ENCODE data around the gene PRRG4.

DNA sequence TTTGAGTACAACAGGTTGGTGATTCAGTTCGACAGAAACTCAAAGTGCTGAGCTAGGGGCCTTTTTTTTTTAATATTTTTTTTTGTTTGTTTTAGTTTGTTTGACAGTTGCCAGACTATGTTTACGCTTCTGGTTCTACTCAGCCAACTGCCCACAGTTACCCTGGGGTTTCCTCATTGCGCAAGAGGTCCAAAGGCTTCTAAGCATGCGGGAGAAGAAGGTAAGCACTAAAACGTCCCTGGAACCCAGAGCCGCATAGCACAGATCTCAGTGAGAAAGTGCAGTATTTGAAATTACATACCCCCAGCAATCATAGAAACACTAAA, 649 bp downstream of the PRRG4 start:
- TF ChIP-seq, protein P1, sequence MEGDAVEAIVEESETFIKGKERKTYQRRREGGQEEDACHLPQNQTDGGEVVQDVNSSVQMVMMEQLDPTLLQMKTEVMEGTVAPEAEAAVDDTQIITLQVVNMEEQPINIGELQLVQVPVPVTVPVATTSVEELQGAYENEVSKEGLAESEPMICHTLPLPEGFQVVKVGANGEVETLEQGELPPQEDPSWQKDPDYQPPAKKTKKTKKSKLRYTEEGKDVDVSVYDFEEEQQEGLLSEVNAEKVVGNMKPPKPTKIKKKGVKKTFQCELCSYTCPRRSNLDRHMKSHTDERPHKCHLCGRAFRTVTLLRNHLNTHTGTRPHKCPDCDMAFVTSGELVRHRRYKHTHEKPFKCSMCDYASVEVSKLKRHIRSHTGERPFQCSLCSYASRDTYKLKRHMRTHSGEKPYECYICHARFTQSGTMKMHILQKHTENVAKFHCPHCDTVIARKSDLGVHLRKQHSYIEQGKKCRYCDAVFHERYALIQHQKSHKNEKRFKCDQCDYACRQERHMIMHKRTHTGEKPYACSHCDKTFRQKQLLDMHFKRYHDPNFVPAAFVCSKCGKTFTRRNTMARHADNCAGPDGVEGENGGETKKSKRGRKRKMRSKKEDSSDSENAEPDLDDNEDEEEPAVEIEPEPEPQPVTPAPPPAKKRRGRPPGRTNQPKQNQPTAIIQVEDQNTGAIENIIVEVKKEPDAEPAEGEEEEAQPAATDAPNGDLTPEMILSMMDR (IDR thresholded peaks at IDR 0.05) = no peak
- TF ChIP-seq POLR2A (IDR thresholded peaks at IDR 0.05) = no peak

Data from heart left ventricle (tissue), 13 donors.